Choroid plexus epithelial cell (primary cell): Measurements from ENCODE around the gene TMEM123.

Experiments
- DNase-seq: peaks from one replicate; pipeline ENCODE4 v3.0.0-alpha.2; 2010; ENCODE audit warnings: low read depth
- H3K4me3 ChIP-seq: 2 replicates; pipeline ENCODE4 v1.5.1; 2011; ENCODE audit warnings: low read depth, mild to moderate bottlenecking, control low read depth, low read length, moderate library complexity
- CTCF ChIP-seq: conservative IDR thresholded peaks from 2 replicates; pipeline ENCODE4 v1.5.1; 2011; ENCODE audit warnings: low read depth, mild to moderate bottlenecking, control low read depth, inconsistent platforms, low read length, moderate library complexity

The TMEM123 gene

GRCh38 chr11:102467080-102467708 is 14.6 kb upstream of the TMEM123 start:
- TF ChIP-seq CTCF: no peak
- no peak overlapping the region for H3K4me3 ChIP-seq
- DNase-seq: no peak

GRCh38 chr11:102465696-102466095 is 13.1 kb upstream of the TMEM123 start:
- no peak for TF ChIP-seq CTCF
- DNase-seq: no peak
- no peak overlapping the region for H3K4me3 ChIP-seq

GRCh38 chr11:102464859-102465500 is 12.4 kb upstream of the TMEM123 start:
- no peak overlapping the region for H3K4me3 ChIP-seq
- no peak for DNase-seq
- TF ChIP-seq CTCF: no peak

- no peak overlapping the region for H3K4me3 ChIP-seq
- no peak for DNase-seq
- TF ChIP-seq CTCF: no peak
These were observed 11.5 kb upstream of the TMEM123 start for GRCh38 chr11:102464037-102464436.

GRCh38 chr11:102462610-102463009 is 10.0 kb upstream of the TMEM123 start:
- no peak for DNase-seq
- no peak overlapping the region for H3K4me3 ChIP-seq
- no peak for TF ChIP-seq CTCF

- no peak for TF ChIP-seq CTCF
- no peak for DNase-seq
- no peak overlapping the region for H3K4me3 ChIP-seq
These were observed 6.8 kb upstream of the TMEM123 start for GRCh38 chr11:102459393-102459792.

GRCh38 chr11:102458548-102458947 is 6.0 kb upstream of the TMEM123 start:
- DNase-seq: no peak
- no peak for TF ChIP-seq CTCF
- no peak overlapping the region for H3K4me3 ChIP-seq
